B cell (primary cell): Measurements from ENCODE around the gene LRRC42.

ENCODE experiments used
- CTCF ChIP-seq: fragments of 200-600 bp; IDR thresholded peaks from one replicate; pipeline ENCODE4 v1.8.0; 2022; ENCODE audit warnings: antibody characterized with exemption, mild to moderate bottlenecking
- EZH2 ChIP-seq: IDR thresholded peaks from 2 replicates; pipeline ENCODE4 v1.6.1; 2012; ENCODE audit warnings: borderline replicate concordance, low read depth, mild to moderate bottlenecking, moderate library complexity, low read length; ENCODE audit not compliant: insufficient read depth, poor library complexity, severe bottlenecking

- TF ChIP-seq EZH2 (no peak), CTCF (no peak)
These were observed 22.0 kb downstream of the LRRC42 start for GRCh38 chr1:53968125-53968513.
